ENCODE data around the gene PARVG.

DNA sequence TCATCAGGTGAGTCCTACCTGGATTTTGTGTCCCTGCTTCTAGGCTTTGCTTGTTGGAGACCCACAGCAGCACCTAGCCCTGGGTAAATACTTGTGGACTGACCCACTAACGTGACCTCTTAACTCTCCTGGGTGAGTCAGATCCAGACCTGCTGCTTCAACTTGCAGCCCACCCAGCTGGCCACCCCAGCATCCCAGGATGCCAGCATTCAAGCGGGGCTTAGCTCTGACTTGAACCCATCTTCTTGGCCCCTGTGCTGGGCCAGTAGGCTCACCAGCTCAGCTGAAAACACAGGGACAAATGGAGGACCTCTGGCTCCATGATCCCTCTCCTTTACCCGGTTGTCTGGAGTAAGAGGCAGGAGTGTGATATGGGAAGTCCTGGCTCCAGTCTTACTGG lies 33.5 kb downstream of the PARVG start:
- TF ChIP-seq POLR2A (IDR thresholded peaks at IDR 0.05): no peak
- TF ChIP-seq CTCF (IDR thresholded peaks at IDR 0.05): no peak
